ENCODE data around the gene HDAC4.

DNA sequence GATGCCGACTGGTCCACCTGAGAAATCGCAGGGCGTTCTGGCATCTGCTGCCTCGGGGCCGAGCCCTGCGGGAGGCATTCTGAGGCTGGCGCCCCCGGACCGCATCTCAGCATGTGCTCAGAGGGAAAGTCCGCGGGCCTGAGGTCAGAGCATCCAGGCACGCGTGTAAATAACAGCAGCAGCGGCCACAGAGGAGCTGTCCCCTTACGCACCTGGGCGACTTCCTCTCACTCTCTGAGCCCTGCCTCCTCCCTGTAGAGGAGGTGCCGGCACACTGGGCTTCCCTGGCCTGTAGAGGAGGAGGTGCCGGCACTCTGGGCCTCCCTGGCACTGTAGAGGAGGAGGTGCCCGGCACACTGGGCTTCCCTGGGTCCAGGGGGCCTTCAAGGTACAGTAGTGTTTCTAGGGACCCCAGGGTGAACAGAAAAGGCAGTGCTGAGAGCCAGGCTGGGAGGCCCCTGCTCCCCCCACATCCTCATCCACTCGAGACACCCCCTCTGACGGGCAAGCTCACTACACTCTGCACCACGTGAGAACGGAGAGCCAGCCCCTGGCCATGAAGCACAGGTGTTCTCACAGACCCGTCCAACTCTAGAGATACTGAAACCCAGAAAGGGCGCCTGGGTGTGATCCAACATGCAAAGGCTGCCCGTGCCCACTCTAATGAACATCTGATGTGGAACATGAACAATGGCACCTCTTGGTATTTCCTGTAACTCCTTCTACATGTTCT, 263.5 kb downstream of the HDAC4 start:
- TF ChIP-seq, protein P1, sequence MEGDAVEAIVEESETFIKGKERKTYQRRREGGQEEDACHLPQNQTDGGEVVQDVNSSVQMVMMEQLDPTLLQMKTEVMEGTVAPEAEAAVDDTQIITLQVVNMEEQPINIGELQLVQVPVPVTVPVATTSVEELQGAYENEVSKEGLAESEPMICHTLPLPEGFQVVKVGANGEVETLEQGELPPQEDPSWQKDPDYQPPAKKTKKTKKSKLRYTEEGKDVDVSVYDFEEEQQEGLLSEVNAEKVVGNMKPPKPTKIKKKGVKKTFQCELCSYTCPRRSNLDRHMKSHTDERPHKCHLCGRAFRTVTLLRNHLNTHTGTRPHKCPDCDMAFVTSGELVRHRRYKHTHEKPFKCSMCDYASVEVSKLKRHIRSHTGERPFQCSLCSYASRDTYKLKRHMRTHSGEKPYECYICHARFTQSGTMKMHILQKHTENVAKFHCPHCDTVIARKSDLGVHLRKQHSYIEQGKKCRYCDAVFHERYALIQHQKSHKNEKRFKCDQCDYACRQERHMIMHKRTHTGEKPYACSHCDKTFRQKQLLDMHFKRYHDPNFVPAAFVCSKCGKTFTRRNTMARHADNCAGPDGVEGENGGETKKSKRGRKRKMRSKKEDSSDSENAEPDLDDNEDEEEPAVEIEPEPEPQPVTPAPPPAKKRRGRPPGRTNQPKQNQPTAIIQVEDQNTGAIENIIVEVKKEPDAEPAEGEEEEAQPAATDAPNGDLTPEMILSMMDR (IDR thresholded peaks at IDR 0.05; ENCODE audit: insufficient read depth, low read length, poor library complexity, severe bottlenecking): no peak
- no peak for TF ChIP-seq EZH2phosphoT487 (conservative IDR thresholded peaks at IDR 0.05; ENCODE audit: low read length)
